GM21447 (cell line): ENCODE measurements around the gene WDR55.
A peak's percentile ranks its signal among the peaks of the same experiment; 100 is the strongest.
"Not testable (repeated sequence)": the region's sequence is repeated elsewhere in the genome, so short reads cannot be mapped to it uniquely, and the experiment has no call there.

Source experiments
- ATAC-seq: cut with Tn5 transposase; IDR thresholded peaks from one replicate; pipeline ENCODE4 v1.9.1; 2021; ENCODE audit not compliant: unreplicated experiment

WDR55 gene

DNA sequence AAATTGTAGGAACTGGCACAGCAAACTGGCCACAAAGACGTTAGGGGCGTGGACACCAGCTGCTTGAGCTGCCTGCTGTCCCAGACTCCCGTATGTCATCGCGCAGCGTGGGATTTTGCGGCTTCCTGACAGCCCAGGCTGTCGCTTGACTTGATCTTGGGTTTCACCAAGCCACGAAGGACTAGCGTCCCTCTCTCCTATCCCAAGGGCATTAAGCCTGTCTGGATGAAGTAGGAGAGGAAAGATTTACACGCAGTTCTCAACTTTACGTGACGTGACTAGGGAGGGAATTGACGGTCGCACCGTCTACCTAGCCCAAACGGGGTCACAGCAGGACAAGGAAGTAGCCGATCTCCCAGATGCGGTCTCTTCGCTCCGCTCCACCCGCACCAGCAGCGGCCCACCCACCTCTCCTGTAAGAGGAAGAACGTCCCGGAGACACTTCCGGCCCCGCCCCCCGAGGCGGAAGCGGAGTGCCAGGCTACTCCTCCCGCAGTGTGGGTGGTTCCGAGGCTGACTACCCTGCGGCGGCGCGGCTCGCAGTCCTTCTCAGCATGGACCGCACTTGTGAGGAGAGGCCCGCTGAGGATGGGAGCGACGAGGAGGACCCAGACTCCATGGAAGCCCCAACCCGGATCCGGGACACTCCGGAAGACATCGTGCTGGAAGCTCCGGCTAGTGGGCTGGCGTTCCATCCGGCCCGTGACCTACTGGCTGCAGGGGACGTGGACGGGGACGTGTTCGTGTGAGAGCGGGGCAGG lies at the start of gene WDR55:
TSS of gene WDR55 (plus strand) at position 546 of the 761 bp plus-strand sequence. CDS start at position 555, 9 bp downstream.
- peak; percentile 93 for ATAC-seq

DNA sequence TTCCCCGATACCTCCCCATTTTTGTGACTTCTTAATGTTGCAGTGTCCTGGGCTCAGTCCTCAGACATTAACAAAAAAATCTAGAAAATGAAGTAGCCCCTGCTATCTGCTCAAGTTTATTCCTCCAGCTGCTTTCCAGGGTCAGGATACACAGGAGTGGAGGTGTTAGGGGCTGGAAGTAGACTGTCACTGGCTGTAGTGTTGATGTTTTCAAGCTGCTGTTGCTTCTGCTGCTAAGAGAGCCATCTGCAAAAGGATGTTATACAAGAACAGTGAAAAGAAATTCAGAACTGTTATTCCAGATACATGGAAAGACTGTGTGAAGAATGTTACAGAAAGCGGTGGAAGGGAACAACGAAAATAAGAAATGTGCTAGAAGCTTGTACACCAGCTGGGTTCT lies 42.4 kb upstream of the WDR55 start:
- ATAC-seq, result no peak

DNA sequence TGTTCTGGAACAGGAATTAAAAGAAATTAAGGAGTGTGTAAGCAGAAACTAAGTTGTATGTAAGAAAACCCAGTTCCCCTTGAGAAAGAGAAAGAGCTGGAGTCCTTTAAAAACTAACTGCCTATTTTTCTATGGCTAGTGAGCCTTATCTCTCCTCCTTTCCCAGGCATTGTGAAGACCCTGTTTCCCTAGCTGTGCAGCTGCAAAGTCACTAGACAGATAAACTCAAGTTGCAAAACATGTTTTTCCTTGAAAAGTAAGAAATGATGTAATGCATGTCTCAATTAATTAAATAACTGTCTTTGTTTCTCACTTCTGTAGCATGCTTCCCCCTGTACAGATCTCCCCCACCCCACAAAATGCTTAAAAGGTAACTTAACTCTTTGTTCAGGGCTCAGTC lies 41.6 kb upstream of the WDR55 start:
- ATAC-seq, result not testable (repeated sequence)

- not testable (repeated sequence) for ATAC-seq
Observed at GRCh38 chr5:140624886-140625285, 39.8 kb upstream of the WDR55 start.

DNA sequence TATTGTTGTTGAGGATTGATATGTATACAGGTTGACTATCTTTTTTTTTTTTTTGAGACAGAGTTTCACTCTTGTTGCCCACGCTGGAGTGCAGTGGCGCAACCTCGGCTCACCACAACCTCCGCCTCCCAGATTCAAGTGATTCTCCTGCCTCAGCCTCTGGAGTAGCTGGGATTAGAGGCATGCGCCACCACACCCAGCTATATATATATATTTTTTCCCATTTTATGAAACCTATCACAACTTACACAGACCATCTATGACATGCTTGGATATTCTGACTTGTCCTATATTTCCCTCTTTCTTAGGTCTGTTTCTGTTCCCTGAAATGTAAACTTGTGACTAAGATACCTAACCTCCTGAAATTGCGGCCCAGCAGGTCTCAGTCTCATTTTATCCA lies 36.7 kb upstream of the WDR55 start:
- no peak for ATAC-seq

DNA sequence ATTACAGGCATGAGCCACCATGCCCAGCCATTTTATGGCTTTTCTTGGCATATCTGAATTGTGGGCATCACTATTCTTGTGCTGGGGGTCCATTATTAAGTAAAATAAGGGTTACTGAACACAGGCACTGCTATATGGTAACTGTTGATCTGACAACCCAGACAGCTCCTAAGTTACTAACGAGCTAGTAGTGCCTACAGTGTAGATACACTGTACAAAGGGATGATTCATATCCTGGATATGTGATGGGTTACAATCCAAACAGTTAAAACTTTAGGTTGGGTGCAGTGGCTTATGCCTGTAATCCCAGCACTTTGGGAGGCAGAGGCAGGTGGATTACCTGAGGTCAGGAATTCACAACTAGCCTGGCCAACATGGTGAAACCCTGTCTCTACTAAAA lies 36.0 kb upstream of the WDR55 start:
- no peak for ATAC-seq

DNA sequence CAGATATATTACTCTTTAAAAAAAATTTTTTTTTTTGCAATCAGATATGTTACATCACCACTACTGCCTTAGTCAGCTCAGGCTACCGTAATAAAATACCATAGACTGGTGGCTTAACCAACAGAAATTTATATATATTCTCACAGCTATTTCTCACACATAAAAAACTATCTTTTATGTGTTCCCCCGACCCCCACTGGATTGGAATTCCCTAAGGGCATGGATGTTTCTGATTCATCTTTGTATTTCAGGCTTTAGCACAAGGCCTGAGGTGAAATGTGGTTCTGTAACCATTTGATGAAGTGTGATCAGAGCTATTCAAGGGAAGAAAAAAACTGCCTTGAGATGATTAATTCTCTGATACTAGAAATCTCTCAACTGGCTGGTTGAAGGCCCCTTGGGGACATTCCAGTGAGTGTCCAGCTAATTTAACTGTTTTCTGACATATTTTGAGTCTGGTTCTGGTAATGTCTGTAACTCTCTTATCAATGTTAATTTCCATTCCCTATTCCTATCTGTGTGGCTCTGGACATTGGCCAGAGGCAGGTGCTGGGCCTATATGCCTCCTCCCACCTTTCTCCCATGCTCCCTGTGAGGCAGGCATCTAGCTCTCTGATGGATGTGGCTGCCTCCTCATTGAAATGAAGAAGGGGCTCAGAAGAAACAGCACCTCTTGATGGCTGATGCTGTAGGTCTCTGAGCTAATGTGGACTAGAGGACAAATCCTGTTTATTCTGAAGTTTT lies 34.2 kb upstream of the WDR55 start:
- no peak for ATAC-seq

GRCh38 chr5:140631036-140631417 lies 33.7 kb upstream of the WDR55 start:
- ATAC-seq, result no peak

DNA sequence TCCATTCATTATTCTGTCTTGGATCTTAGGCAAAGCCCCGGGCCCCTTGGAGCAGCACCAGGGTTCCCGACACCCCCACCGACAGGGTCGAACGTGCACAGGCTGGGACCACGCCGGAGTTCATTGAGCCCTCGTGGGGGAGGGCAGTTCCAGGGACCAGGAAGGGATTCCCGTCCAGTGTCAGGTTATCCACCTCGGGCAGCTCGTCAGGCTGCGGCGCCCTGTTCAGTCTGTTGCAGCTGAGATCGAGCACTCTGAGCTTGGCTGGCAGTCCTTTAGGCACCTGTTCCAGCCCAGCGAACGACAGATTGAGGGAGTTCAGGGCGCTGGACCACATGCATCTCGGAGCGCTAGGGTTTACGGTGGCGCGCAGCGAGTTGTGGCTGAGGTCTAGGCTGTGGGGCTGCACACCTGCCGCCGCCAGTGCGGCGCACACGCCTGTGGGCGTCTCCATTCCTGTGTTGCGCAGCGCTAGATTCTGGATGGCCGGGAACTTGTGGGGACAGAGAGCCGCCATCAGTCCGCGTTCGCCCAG lies 32.8 kb upstream of the WDR55 start:
- ATAC-seq, result no peak

DNA sequence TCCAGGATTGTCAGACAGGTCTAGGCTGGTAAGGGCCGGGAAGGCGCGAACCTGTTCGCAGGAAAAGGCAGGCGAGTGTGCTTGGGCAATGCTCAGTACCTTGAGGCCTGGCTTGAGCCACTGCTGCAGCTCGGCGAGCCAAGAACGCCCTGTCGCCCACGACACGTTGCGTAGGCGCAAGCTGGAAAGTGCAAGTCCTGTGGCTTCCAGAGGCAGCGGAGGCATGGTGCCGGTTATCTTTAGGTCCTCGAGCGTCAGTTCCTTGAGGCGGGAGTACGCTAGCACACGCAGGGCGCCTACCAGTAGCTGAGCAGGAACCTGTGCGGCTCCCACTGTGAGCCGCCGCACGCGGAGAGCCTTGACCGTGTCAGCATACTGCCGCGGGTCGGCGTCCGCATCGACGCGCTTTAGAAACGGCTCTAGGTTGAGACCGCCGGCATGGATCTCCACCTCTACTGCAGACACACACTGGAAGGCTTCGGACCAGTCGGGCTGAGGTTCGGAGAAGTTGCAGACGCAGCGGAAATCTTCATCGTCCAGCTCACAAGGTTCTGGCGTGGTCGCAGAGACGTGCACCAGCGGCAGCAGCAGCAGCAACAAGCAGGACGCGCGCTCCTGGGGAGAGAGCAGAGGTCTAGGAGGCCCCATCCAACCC lies 32.2 kb upstream of the WDR55 start:
- no peak for ATAC-seq

DNA sequence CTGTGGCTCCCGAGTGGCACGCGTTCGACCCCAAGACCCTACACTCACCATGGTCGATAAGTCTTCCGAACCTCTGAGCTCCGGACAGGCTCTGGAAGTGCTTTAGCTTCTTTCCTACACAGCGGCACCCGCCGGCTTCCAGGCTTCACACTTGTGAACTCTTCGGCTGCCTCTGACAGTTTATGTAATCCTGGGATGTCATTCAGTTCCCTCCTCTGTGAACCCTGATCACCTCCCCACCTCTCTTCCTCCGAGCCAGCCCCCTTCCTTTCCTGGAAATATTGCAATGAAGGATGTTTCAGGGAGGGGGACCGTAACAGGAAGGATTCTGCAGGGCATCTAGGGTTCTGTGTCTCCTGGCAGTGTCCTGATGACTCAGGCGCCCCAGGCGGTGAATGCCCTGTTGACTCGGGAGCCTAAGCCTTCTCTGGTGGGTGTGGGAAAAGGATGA lies 31.7 kb upstream of the WDR55 start, which contains the start of gene CD14:
TSS of gene CD14 (minus strand) at position 155 of the 451 bp plus-strand sequence. CDS start at position 51, 104 bp downstream.
- ATAC-seq, result no peak

GRCh38 chr5:140633501-140633900 lies 31.2 kb upstream of the WDR55 start:
- no peak for ATAC-seq

DNA sequence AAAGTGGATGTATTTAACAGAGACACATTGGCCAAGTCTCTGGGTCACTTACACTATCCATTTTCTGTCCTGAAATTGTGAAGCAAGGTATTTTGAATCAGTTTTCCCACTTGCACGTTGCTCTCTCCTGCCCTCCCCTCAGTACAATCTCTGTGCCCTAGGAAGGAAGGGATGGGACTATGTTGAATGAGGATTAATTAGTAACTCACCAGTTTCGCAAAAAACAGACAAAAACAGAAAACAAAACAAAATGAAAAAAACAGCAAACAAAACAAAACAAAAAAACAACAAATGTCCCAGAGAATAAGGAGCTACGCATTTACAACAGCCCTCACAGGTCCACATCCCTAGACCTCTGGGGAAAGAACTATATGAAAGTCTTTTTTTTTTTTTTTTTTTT lies 30.6 kb upstream of the WDR55 start:
- no peak for ATAC-seq

- no peak for ATAC-seq
Observed at GRCh38 chr5:140635291-140636257, 29.1 kb upstream of the WDR55 start.

- ATAC-seq, result no peak
Observed at GRCh38 chr5:140637371-140638100, 27.2 kb upstream of the WDR55 start.

GRCh38 chr5:140638898-140639147 lies 25.9 kb upstream of the WDR55 start:
- not testable (repeated sequence) for ATAC-seq

GRCh38 chr5:140639148-140639981 lies 25.3 kb upstream of the WDR55 start, which contains the start of gene TMCO6:
TMCO6 (plus strand) TSS chr5:140639451; CDS start chr5:140639528, 77 bp downstream.
- ATAC-seq, result peak; percentile 79

DNA sequence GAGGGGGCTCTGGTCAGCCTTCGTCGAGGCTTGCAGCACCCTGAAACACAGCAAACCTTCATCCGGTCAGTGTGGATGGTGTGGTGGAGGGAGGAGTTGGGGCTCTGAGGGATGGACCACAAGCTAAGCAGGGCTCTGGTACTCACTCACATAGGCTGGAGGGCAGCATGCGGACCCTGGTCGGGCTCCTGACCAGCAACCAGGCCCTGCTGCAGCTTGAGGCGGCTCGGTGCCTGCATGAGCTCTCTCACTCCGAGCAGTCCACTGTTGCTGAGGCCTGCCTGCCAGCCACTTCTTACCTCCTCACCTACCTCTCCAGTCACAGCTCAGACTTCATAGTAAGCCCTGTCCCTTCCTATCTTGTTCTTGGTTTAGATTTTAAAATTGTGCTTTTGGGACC lies 23.0 kb upstream of the WDR55 start:
- ATAC-seq, result no peak

GRCh38 chr5:140642718-140643117 lies 22.0 kb upstream of the WDR55 start:
- ATAC-seq, result no peak
